Measurements from ENCODE around the gene UNC119B.

The UNC119B gene

GRCh38 chr12:120740871-120741270 is 30.6 kb downstream of the UNC119B start:
- H3K4me3 ChIP-seq (ENCODE audit: low read depth, low read length): no peak overlapping the region
- no peak for TF ChIP-seq CTCF (IDR thresholded peaks at IDR 0.05; ENCODE audit: borderline replicate concordance, insufficient read depth, low read depth, low read length)

- no peak for TF ChIP-seq CTCF (IDR thresholded peaks at IDR 0.05; ENCODE audit: borderline replicate concordance, insufficient read depth, low read depth, low read length)
Measured at GRCh38 chr12:120741476-120742421, 31.5 kb downstream of the UNC119B start.

GRCh38 chr12:120744922-120745493 is 34.8 kb downstream of the UNC119B start:
- H3K4me3 ChIP-seq (ENCODE audit: low read depth, low read length): no peak overlapping the region
- TF ChIP-seq CTCF (IDR thresholded peaks at IDR 0.05; ENCODE audit: borderline replicate concordance, insufficient read depth, low read depth, low read length): no peak

More at GRCh38 chr12:120741476-120742421, 31.5 kb downstream of the UNC119B start:
- no peak overlapping the region for H3K4me3 ChIP-seq (ENCODE audit: low read depth, low read length)

GRCh38 chr12:120748242-120748641 is 38.0 kb downstream of the UNC119B start:
- no peak for TF ChIP-seq CTCF (IDR thresholded peaks at IDR 0.05; ENCODE audit: borderline replicate concordance, insufficient read depth, low read depth, low read length)
- no peak overlapping the region for H3K4me3 ChIP-seq (ENCODE audit: low read depth, low read length)

- H3K4me3 ChIP-seq (ENCODE audit: low read depth, low read length): no peak overlapping the region
- TF ChIP-seq CTCF (IDR thresholded peaks at IDR 0.05; ENCODE audit: borderline replicate concordance, insufficient read depth, low read depth, low read length): no peak
Measured at GRCh38 chr12:120749256-120749655, 39.0 kb downstream of the UNC119B start.

GRCh38 chr12:120750806-120751205 is 40.5 kb downstream of the UNC119B start:
- no peak for TF ChIP-seq CTCF (IDR thresholded peaks at IDR 0.05; ENCODE audit: borderline replicate concordance, insufficient read depth, low read depth, low read length)
- H3K4me3 ChIP-seq (ENCODE audit: low read depth, low read length): no peak overlapping the region
